Left lung (tissue), 10 donors: ENCODE results near the gene LHFPL3. TPM values are rescaled to one million over a fixed set of nuclear protein-coding genes. Genes with fewer than 3 reads are reported as not detected.

Experiments used
- ATAC-seq: fragments of 200-7000 bp; cut with Tn5 transposase; one replicate; pipeline ENCODE4 v1.9.1; 2020; ENCODE audit warnings: moderate library complexity
- DNase-seq, 4 donors: peaks; one replicate each; pipeline ENCODE4 v3.0.0-alpha.2; 2013 to 2020
- H3K27ac ChIP-seq, 2 donors: fragments of 200-600 bp; sonication (generic) in 1 of 2; one replicate each; pipeline versions ENCODE4 v1.5.0 to v1.8.0; 2020 to 2021
- H3K27me3 ChIP-seq, 2 donors: fragments of 200-600 bp; sonication (generic) in 1 of 2; one replicate each; pipeline versions ENCODE4 v1.5.0 to v1.8.0; 2020 to 2021
- H3K36me3 ChIP-seq, 2 donors: fragments of 200-600 bp; sonication (generic) in 1 of 2; one replicate each; pipeline versions ENCODE4 v1.5.0 to v1.8.0; 2020 to 2021
- H3K4me1 ChIP-seq, 2 donors: fragments of 200-600 bp; one replicate each; pipeline ENCODE4 v1.8.0; 2021
- H3K4me3 ChIP-seq, 2 donors: fragments of 200-600 bp; sonication (generic) in 1 of 2; one replicate each; pipeline versions ENCODE4 v1.5.0 to v1.8.0; 2020 to 2021; ENCODE audit warnings: mild to moderate bottlenecking in 1 of 2
- H3K9me3 ChIP-seq, 2 donors: fragments of 200-600 bp; sonication (generic) in 1 of 2; one replicate each; pipeline versions ENCODE4 v1.5.0 to v1.8.0; 2020 to 2021
- CTCF ChIP-seq, 2 donors: fragments of 200-600 bp; sonication (generic) in 1 of 2; IDR thresholded peaks; one replicate each; pipeline versions ENCODE4 v1.5.0 to v1.8.0; 2021; ENCODE audit warnings: antibody characterized with exemption in 2 of 2
- intact Hi-C, 2 donors: fragments of 100-400 bp; cut with DNase I; formaldehyde crosslinking; loops; one replicate each; pipeline versions ENCODE4 v1.11.2 to v1.14.2; 2022
- polyA plus RNA-seq, 6 donors: library from polyadenylated mRNA; unstranded; fragments of 120-200 nt; gene quantifications; one replicate each; pipeline ENCODE4 v1.2.1, GENCODE V29; 2013; ENCODE audit not compliant: insufficient read length in 6 of 6
- total RNA-seq, 2 donors: library from RNA; stranded (reverse); fragmentation: NEBNext Ultra II Directional; extraction: Animal tissue kit (Norgen Biotek cat#: 25700); gene quantifications; one replicate each; pipeline ENCODE4 v1.2.1, GENCODE V29; 2021
- donor health status: DM: no; HTN: yes; CAD: no.
- donor health status: DM: no; HTN: no; CAD: no.

LHFPL3 gene
- total and polyA plus RNA-seq, 8 donors, result 1.0 to 3.7 (median 2.5) TPM; not detected in 2

GRCh38 chr7:104482362-104483037 is 154.1 kb downstream of the LHFPL3 start:
- intact Hi-C loops, result no loop called here
- ATAC-seq (no peak), DNase-seq (no peak)
- Histone ChIP-seq H3K4me1 (no peaks in the 10 kb centered on the region), H3K27me3 (no peaks in the 10 kb centered on the region), H3K4me3 (no peak overlapping the region), H3K36me3 (no peaks in the 10 kb centered on the region), H3K9me3 (no peaks in the 10 kb centered on the region), H3K27ac (no peak overlapping the region)
- no peak for TF ChIP-seq CTCF (IDR thresholded peaks at IDR 0.05)

- intact Hi-C loops, result no loop called here
- TF ChIP-seq CTCF (IDR thresholded peaks at IDR 0.05), result no peak
- Histone ChIP-seq H3K36me3 (no peaks in the 10 kb centered on the region), H3K4me3 (no peak overlapping the region), H3K9me3 (no peaks in the 10 kb centered on the region), H3K27ac (no peak overlapping the region), H3K4me1 (no peaks in the 10 kb centered on the region), H3K27me3 (no peaks in the 10 kb centered on the region)
- DNase-seq, result no peak
- no peak for ATAC-seq
Measured at GRCh38 chr7:104486931-104487330, 158.5 kb downstream of the LHFPL3 start.

- Histone ChIP-seq H3K36me3 (no peaks in the 10 kb centered on the region), H3K27me3 (no peaks in the 10 kb centered on the region), H3K4me1 (no peaks in the 10 kb centered on the region), H3K9me3 (no peaks in the 10 kb centered on the region), H3K4me3 (no peak overlapping the region), H3K27ac (no peak overlapping the region)
- DNase-seq (no peak), ATAC-seq (no peak)
- TF ChIP-seq CTCF (IDR thresholded peaks at IDR 0.05), result no peak
- intact Hi-C loops, result no loop called here
Measured at GRCh38 chr7:104487642-104488041, 159.2 kb downstream of the LHFPL3 start.

- Histone ChIP-seq H3K36me3 (no peaks in the 10 kb centered on the region), H3K9me3 (no peaks in the 10 kb centered on the region), H3K27me3 (no peaks in the 10 kb centered on the region), H3K27ac (no peak overlapping the region), H3K4me3 (no peak overlapping the region), H3K4me1 (no peaks in the 10 kb centered on the region)
- DNase-seq (no peak), ATAC-seq (no peak)
- no peak for TF ChIP-seq CTCF (IDR thresholded peaks at IDR 0.05)
- intact Hi-C loops, result loop anchor here in 1 of 2 donors (2.0 kb wide), 1 partner anchor 15 kb away; no protein-coding TSS in a partner anchor
Measured at GRCh38 chr7:104497379-104497967, 169.1 kb downstream of the LHFPL3 start.

- Histone ChIP-seq H3K27me3 (no peaks in the 10 kb centered on the region), H3K9me3 (no peaks in the 10 kb centered on the region), H3K4me3 (no peak overlapping the region), H3K4me1 (no peaks in the 10 kb centered on the region), H3K36me3 (no peaks in the 10 kb centered on the region), H3K27ac (no peak overlapping the region)
- intact Hi-C loops, result no loop called here
- no peak for TF ChIP-seq CTCF (IDR thresholded peaks at IDR 0.05)
- DNase-seq, result no peak
- no peak for ATAC-seq
Measured at GRCh38 chr7:104499975-104500374, 171.6 kb downstream of the LHFPL3 start.
